HepG2 (cell line): ENCODE measurements around the gene RTBDN. TPM values are rescaled to one million over a fixed set of nuclear protein-coding genes. Genes with fewer than 3 reads are reported as not detected.

Experiments used
- AKAP8 ChIP-seq: sonication (generic); formaldehyde crosslinking; IDR thresholded peaks from 2 replicates; pipeline ENCODE4 v1.5.1; 2020; ENCODE audit warnings: mild to moderate bottlenecking, missing genetic modification reagents
- ARID4A ChIP-seq: sonication (generic); formaldehyde crosslinking; IDR thresholded peaks from 2 replicates; pipeline ENCODE4 v1.5.0; 2020; ENCODE audit warnings: mild to moderate bottlenecking, missing genetic modification reagents, borderline replicate concordance
- KDM2A ChIP-seq: sonication (generic); formaldehyde crosslinking; IDR thresholded peaks from 2 replicates; pipeline ENCODE4 v1.4.0; 2020; ENCODE audit warnings: low read depth, missing genetic modification reagents, borderline replicate concordance
- MLXIP ChIP-seq: sonication (generic); formaldehyde crosslinking; IDR thresholded peaks from 2 replicates; pipeline ENCODE4 v1.9.0; 2021; ENCODE audit warnings: missing genetic modification reagents, borderline replicate concordance
- TSC22D2 ChIP-seq: sonication (generic); formaldehyde crosslinking; IDR thresholded peaks from 2 replicates; pipeline ENCODE4 v1.5.1; 2020; ENCODE audit warnings: missing genetic modification reagents, mild to moderate bottlenecking, borderline replicate concordance
- XRCC5 ChIP-seq: fragments of 200-400 bp; formaldehyde crosslinking; optimal IDR thresholded peaks from 2 replicates; pipeline ENCODE3; 2017; ENCODE audit warnings: mild to moderate bottlenecking, low read length
- ZBTB40 ChIP-seq, 2 experiments: fragments of 450-650 bp in 1 of 2; sonication (generic) in 1 of 2; formaldehyde crosslinking in 1 of 2; IDR thresholded peaks; 2 replicates each; pipeline versions ENCODE4 v1.6.1 to v1.8.0; 2016 to 2022; ENCODE audit warnings: antibody characterized with exemption in 1 of 2, mild to moderate bottlenecking in 1 of 2, missing genetic modification reagents in 1 of 2
- ZNF382 ChIP-seq: sonication (generic); formaldehyde crosslinking; IDR thresholded peaks from 2 replicates; pipeline ENCODE4 v1.5.0; 2020; ENCODE audit warnings: missing genetic modification reagents, mild to moderate bottlenecking, borderline replicate concordance
- polyA plus RNA-seq, 8 experiments: library from polyadenylated mRNA; depleted of rRNA in 3 of 8; stranded (reverse) in 7 of 8; unstranded in 1 of 8; fragments of >200 nt; fragmentation: Illumina TruSeq in 4 of 8; extraction: Trizol in 4 of 8; gene quantifications; 2 replicates each; pipeline versions ENCODE4 v1.2.1 to v1.2.3, GENCODE V29; 2011 to 2016; ENCODE audit warnings: low read depth in 4 of 8, missing spikeins in 1 of 8, mixed read lengths in 1 of 8; ENCODE audit not compliant: insufficient read depth in 1 of 8
- total RNA-seq, 5 experiments: library from RNA; depleted of rRNA; stranded (reverse); fragments of >200 nt; fragmentation: Illumina TruSeq; extraction: Trizol; gene quantifications; 2 replicates each; pipeline ENCODE4 v1.2.3, GENCODE V29; 2016; ENCODE audit warnings: low read depth in 1 of 5

Gene RTBDN
- total and polyA plus RNA-seq, 2 of the 13 experiments (the other 11 are each of a cell fraction or from before 2014, with no cell fraction given), result 0.27 to 0.48 TPM

- TF ChIP-seq KDM2A (CRISPR knock-in tag) (peak; percentile 79), ARID4A (peak; percentile 48; the same call in 1 of the 2 replicates), XRCC5 (peak; percentile 68), AKAP8 (CRISPR knock-in tag) (0 out of 2 replicates have a peak, but pooled peaks have one; percentile 64), ZNF382 (CRISPR knock-in tag) (no peak), ZBTB40 (IDR thresholded peaks at IDR 0.05) (no peak), ZBTB40 (CRISPR knock-in tag; IDR thresholded peaks at IDR 0.05) (no peak), MLXIP (CRISPR knock-in tag) (no peak), TSC22D2 (0 out of 2 replicates have a peak, but pooled peaks have one; percentile 34)
Observed at GRCh38 chr19:12847159-12848139, 13.1 kb upstream of the RTBDN start (continued).
